HG02981 (cell line): Measurements from ENCODE around the gene CST9.
"Not testable (repeated sequence)": the region's sequence is repeated elsewhere in the genome, so short reads cannot be mapped to it uniquely, and the experiment has no call there.

Experiments
- ATAC-seq: cut with Tn5 transposase; IDR thresholded peaks from one replicate; pipeline ENCODE4 v1.9.1; 2021; ENCODE audit warnings: mild to moderate bottlenecking, moderate library complexity; ENCODE audit not compliant: unreplicated experiment

Gene CST9

DNA sequence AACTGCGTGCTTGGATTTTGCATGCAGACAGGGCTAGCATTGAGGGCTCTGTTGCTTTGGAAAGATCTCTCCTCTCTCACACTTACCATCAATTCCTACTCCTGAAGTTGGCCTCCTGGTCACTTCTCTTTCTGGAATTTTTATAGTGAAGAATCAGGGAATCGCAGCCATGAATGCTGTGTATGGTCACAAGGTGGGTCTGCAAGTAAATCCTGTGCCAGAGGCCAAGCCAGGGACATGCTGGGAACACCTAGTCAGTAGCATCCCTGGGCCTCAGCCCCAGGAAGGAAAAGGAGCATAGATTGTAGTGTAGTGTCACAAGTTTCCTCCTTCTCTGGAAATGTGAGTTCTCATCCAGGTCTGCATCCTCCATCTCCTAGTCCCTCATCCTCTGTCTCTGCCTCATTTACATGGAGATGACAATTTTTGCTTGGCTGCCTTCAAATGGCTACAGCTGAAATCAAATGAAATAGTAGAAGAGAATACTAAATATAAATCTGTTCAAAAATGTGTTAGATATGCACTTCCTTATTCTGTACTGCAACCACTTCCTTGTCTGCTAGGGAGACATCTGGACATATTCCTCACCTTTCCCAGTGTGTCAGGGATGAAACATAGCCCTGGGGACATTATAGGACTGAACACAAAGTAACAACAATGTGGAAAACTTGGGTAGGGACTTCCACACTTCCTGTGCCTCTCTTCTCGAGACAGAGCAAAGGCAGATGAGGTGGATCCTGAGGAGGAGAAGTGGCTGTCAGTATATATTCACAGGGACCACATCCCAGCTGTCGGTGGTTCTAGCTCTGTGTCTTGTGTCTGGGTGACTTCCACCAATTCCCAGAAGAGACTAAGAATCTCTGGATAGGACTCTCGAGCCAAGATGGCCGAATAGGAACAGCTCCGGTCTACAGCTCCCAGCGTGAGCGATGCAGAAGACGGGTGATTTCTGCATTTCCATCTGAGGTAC is 17.0 kb downstream of the CST9 start:
- no peak for ATAC-seq

DNA sequence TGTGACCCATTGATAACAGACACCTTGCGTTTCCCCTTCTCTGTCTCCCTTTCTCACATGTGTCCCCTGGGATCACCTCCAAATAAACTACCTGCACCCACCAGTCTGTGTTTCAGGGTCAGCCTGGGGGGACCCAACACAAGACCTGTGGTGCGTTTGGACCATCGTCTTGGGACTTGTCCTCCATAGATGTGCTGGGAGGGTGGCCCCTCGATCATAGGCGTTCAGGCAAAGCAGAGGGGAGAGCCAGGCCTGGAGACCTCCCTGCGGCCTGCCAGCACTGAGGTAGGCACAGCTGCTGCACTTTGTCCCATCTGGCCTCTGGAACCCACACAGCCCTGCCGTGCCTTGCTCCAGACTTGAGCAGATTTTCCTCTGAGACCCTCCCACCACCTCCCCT is 18.1 kb downstream of the CST9 start:
- no peak for ATAC-seq

DNA sequence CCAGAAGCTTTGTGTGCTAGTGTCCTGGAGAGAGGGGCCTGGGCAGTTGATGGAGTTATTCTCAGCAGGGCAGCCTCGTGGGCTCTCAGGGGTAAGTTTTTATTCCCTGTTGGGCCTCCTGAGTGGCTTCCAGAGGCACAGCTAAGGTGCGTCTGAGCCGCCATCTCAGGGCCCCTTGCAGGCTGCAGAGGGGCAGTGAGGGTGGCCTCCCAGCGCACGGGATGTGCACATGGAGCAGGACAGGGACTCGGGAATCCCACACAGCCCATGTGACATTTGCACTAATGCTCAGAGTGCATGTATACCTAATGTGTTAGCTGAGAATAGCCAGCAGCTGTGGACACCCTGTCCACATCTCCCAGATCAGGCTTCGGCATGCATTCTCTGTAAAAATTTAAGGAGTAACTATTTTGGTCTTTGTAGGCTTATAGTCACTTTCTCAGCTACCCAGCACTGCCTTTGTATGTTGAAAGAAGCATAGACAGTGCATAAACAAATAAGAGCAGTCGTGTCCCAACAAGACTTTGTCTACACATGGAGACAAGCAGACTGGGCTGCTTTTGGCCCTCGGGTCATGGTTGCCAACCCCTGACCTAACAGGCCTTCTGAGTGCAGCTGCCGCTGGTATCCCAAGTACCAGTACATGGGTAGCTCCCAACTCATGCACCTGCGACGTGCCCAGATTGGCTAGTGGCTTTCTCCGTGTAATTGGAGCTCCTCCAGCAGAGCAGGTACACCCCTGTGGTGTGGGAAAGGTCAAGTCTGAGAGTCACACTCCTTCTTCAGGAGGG is 18.8 kb downstream of the CST9 start:
- no peak for ATAC-seq

DNA sequence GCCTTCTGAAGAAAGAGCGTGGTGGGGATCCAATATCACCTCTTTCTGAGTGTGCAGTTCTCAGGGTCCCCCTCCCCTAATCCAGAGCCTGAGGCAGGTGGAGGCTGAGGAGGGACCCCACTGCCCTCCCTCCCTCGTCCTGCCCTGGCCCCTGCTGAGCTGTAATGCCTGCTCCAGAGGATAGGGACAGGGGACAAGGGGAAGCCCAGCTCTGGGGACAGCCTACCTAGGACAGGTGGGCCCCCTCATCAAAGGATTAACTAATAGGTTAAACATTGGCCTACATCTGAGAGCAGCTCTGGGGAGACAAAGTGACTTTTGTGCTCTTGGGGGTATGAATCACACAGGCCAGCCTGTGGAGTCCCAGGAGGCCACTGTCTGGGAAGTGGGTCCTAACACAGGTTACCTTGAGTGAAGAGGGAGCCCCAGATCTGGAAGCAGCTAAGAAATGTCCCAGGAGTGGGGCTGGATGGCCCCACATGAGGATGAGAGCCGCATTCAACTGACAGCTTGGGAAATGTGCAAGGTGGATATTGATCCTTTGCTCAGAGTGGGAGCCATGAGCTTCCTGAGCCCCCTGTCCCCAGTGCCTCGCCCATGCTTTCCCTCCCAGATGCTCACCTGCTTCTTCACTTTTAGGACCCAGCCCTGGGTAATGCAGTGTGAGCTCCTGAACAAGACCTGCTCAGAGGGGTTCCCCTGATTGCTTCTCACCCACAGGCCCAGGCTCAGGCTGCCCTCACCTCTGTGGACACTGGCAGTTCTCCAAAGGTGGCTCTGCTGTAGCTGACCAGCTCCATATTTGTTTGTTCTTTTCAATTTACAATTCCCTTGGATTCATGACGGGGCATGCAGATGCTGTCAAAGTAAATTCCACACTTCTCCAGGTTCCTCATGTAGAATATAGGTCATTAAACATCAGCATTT is 19.6 kb downstream of the CST9 start:
- no peak for ATAC-seq

DNA sequence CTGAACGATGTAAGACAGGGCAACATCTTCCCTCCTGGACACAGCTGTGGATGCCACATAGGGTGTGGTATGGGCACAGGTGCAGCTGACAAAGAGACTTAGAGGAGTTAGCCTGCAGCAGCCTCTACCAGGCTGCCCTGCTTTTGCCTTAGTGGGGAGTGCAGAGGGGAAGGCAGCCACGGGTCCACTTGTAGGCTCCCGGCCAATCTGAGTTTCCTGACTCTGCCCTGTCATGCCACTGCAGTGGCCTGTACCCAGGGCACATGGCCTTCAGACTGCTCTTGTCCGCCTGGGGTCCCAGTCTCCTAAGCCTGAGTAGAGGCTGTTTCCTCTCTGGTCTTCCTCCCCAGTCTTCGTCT is 20.3 kb downstream of the CST9 start:
- ATAC-seq, result no peak

DNA sequence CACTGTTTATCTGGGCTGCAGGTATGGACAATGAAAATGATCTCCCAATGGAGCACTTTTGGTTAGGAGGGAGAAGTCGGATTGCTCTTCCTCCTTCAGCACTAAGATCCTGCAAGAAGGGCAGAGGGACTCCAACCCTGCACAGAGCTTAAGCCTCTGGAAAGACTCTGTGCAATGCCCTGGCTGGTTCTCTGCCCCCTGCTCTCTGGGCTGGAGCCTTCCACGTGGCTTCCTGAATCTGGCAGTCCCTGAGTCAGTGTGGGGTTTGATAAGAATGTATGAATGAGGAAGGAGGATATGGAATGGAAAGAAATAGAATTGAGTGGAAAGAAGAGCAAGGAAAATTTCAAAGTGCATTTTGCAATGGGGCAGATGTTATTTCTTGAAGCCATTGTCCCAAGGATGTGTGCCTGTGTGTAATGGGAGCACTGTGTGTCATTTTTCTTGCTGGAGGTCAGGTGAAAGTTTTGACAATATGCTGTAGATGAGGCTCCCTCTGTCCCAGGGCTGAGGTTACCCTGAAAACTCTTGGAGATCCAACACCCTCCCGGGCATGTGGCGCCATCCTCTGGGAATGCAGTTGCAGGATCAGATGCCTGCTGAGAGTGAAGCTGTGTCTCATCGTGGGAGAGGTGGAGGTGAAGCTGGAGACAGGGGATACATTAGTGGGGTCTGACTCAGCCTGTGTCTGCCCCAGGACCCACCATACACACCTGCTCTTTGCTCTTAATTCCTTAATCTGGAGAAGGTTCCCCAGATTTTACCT is 21.1 kb downstream of the CST9 start:
- ATAC-seq, result no peak

DNA sequence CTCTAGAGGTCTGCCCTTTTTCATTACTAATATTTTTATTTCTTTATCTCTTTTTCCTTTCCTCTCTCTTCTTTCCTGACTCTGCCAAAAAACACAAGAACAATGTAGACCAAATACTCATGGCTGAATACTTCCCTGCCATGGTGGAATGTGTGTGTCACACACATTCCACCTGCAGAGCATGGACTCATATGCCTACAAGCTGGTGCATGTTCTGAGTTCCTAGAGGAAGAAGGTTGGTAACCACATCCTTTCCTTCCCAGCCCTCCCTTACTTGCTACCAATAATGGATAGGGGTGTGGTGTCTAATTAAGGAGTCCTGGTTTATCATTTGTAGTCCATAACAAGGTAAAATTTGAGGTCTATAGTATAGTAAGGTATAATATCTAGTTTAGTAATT is 22.2 kb downstream of the CST9 start:
- ATAC-seq, result no peak

DNA sequence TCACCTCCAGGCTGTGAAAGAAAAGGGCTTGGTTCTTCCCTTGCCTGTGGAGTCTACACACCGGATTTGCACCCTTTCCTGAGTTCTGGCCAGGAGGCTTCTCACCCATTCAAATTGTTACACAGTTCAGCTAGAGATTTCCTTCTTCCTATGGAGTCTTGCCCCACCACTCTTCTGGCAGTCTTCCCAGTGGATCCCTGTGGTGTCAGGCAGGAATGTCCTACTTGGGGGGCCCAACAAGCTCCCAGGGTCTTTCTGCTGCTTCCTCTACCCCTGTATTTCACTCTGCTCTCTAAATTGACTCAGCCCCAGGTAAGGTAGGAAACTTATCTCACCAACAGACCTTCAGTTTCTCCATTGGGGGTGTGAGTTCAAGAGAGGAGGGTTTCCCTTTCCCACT is 23.4 kb downstream of the CST9 start:
- no peak for ATAC-seq

DNA sequence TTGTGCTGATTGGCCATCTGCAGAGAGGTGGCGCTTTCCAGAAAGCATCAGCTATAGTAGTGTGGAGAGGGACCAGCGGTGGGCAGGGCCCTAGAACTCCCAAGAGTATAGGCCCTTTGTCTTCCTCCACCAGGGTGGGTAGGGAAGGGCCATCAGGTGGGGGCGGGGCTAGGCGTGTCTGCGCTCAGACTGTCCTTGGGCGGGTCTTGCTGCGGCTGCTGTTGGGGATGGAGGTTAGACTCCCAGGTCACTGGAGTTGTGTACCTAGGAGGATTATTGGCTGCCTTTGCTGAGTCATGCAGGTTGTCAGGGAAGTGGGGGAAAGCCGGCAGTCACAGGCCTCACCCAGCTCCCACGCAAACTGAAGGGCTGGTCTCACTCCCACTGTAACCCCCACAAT is 23.9 kb downstream of the CST9 start:
- ATAC-seq, result not testable (repeated sequence)

DNA sequence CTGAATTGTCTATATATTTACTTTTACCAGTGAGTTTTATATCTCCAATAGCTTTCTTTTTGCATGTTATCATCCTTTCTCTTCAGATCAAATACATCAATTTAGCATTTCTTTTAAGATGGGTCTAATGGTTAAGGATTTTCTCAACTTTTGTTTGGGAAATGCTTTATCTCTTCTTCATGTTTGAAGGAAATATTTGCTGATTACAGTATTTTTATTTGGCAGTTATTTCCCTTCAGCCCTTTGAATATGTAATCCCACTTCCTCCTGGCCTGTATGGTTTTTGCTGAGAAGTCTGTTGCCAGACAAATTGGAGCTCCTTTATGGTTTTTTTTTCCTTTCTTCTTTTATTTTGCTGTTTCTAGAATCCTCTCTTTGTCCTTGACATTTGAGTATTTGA is 30.7 kb downstream of the CST9 start:
- ATAC-seq, result no peak

DNA sequence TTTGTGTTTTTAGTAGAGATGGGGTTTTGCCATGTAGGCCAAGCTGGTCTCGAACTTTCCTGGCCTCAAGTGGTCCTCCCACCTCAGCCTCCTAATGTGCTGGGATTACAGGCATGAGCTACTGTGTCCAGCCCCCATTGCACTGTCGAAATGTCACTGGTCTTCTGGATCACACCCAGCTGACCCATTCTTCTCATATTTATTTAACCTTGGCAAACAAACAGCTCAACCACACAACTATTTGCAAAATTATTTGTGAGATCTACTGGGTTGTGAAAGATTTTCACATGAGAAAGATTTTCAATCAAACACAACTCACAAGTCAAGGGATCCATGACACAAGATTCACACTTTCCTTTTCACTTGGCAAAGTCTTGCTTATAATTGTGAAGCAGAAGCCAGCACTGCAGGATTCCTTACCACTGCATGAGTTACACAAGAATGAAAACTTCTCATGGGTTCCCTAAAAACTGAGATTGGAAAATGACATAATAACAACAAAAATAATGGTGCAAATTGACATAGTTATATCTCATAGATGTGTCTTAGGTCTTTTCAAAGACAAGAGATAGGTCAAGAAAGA is 35.4 kb downstream of the CST9 start:
- ATAC-seq, result no peak

DNA sequence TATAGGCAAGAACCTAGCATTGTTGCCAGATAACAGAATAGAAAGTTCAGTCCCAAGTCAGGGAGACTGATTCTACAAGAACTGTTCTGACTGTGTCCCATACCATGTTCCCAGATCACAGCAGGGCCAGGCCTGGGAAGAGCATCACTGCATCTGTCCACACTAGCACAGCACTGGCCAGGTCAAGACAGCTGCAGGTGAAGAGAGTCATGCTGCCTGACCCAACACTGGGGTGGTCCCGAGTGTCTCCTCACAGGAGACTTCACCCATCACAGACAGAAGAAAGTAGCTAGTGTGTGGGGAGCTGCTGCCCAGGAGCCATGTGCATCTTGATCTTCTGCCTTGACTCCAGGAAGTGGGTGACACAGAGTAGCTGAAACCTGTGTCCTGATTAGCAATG is 36.1 kb downstream of the CST9 start:
- no peak for ATAC-seq

DNA sequence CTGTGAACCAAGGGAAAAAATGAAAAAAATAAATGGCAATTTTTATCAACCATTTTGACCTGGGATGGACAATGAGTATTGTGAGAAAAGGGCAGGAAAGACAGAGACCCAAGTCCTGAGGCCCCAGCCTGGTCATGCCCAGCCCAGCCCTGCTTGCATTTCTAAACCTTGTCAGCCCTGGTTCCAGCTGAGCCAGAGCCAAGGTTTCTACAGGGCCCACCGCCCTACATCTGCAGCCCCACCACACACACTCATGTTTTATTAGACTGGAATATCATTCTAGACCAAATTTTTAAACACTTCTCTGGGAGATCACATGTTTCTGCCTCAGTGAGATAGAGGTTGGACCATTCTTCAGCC is 36.8 kb downstream of the CST9 start:
- ATAC-seq, result no peak

DNA sequence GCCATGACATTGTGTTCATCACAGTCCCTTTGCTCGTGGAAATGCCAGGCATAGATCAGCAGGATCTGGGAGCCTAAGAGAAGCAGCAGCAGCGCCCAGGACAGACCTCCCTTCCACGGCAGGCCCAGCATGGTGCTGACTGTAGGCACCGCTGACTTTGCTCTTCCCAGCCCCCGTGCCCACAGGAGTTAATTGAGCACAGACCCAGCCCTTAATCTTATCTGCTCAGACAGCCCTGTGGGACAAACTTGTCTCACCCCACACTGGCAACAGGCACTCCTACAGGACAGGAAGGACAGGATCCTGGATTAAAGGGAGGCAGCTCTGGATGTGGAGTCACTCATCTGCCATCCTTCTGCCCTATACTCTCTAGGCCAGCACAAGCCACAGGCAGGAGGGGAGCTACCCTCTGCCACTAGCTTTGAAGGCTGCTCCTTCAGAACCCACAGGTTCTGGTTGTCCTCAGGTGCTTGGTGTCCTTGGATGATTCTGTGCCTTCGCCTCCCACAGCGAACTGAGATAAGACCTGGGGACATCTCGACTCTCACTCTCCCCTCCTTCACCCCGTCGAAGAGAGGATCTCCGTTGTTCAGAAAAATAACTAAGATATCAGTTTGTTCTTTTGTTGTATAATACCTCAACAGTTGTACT is 37.3 kb downstream of the CST9 start, which contains the start of gene CST9L:
TSS of gene CST9L (minus strand) at position 165 of the 651 bp plus-strand sequence. CDS start at position 131, 34 bp downstream.
- ATAC-seq, result no peak

DNA sequence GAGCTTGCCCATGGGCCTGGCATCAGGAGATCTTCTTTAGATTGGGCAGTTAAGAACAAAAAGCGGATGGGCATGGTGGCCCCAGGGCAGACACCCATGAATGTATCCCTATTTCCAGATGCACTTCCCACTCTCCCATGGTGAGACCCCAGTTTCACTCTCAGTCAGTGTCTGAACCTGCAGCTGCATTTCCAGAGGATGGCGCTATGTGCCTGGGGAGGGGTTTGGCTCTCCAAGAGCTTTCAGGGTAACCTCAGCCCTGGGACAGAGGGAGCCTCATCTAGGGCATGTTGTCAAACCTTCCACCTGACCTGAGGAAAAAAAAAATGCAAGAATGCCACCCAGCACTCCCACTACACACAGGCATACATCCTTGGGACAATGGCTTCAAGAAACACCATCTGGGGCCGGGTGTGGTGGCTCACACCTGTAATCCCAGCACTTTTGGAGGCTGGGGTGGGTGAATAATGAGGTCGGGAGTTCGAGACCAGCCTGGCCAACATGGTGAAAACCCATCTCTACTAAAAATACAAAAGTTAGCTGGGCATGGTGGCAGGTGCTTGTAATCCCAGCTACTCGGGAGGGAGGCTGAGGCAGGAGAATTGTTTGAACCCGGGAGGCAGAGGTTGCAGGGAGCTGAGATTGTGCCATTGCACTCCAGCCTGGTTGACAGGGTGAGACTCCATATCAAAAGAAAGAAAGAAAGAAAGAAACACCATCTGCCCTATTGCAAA is 39.4 kb downstream of the CST9 start:
- no peak for ATAC-seq

DNA sequence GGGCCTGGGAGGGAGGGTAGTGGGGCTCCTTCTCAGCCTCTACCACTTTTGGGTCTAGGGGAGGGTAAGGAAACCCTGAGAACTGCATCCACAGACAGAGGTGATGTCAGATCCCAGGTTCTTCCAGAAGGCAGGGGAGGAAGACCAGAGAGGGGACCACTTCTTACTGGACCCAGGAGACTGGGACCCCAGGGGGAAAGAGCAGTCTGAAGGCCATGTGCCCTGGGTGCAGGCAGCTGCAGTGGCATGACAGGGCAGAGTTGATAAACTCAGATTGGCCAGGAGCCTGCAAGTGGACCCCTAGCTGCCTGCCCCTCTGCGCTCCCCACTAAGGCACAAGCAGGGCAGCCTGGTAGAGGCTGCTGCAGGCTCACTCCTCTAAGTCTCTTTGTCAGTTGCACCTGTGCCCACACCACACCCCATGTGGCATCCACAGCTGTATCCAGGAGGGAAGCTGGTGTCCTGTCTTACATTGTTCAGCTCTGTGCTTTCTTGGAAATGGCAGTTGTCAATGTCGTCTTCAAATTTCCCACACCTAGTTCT is 40.1 kb downstream of the CST9 start:
- ATAC-seq, result no peak

DNA sequence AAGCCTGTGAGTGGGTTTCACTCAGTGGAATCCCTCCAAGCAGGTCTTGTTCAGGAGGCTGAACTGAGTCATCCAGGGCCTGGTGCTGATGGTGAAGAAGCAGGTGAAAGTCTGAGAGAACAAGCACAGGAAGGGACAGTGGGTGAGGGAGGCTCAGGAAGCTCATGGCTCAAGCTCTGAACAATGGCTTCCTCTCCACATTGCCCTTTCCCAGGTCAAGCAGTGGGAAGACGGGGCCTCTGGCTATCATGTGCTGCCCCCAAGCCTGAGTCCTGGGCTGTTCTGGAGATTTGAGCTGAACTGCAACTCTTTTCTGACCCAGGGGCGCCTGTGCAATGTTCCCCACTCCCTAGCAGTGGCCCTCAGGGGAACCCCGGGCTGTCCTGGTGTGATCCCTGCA is 40.8 kb downstream of the CST9 start:
- ATAC-seq, result no peak

DNA sequence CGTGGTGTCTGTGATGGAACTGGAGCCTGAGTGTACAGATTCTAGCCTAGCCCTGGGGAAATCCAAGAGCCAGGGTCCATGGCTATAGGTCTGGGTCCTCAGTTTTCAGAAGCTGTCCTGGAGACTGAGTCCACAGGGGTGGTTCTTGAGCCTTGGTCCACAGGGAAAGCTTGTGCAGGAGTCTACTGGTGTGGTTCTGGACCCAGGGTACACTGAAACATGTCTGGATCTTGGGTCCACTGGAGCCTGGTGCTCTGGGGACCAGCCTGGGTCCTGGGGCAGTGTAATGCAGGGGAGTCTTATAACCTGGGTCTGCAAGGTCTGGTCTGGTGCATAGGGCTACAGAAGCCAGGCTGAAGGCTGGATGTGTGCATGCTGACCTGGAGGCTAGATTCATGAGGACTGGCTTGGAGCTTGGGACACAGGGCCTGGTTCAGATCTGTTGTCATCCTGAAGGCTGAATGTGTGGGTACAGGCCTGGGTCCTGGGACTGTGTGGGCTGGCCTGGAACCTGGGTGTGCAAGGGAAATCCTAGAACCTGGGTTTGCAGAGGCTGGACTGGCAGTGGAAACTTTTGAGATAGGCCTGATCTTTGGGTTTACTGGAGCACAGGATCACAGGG is 42.9 kb downstream of the CST9 start:
- no peak for ATAC-seq
